Lower lobe of right lung (tissue), 2 donors: Measurements from ENCODE around the gene MAPK8IP1. TPM values are rescaled to one million over a fixed set of nuclear protein-coding genes. Genes with fewer than 3 reads are reported as not detected.
A peak's percentile ranks its signal among the peaks of the same experiment; 100 is the strongest.

ENCODE experiments used
- ATAC-seq, 2 donors: fragments of 200-7000 bp; cut with Tn5 transposase; one replicate each; pipeline ENCODE4 v1.9.1; 2020 to 2022; ENCODE audit warnings: mild to moderate bottlenecking in 2 of 2, moderate library complexity in 2 of 2
- DNase-seq: peaks from one replicate; pipeline ENCODE4 v3.0.0-alpha.2; 2020
- H3K27ac ChIP-seq: fragments of 200-600 bp; one replicate; pipeline ENCODE4 v1.8.0; 2022
- H3K27me3 ChIP-seq: fragments of 200-600 bp; one replicate; pipeline ENCODE4 v1.8.0; 2022; ENCODE audit warnings: low read depth
- H3K36me3 ChIP-seq: fragments of 200-600 bp; one replicate; pipeline ENCODE4 v1.8.0; 2022; ENCODE audit warnings: mild to moderate bottlenecking
- H3K4me1 ChIP-seq: fragments of 200-600 bp; one replicate; pipeline ENCODE4 v1.8.0; 2022
- H3K4me3 ChIP-seq: fragments of 200-600 bp; one replicate; pipeline ENCODE4 v1.8.0; 2022; ENCODE audit warnings: mild to moderate bottlenecking
- H3K9me3 ChIP-seq: fragments of 200-600 bp; one replicate; pipeline ENCODE4 v1.8.0; 2022
- CTCF ChIP-seq: fragments of 200-600 bp; IDR thresholded peaks from one replicate; pipeline ENCODE4 v1.8.0; 2022; ENCODE audit warnings: antibody characterized with exemption, mild to moderate bottlenecking
- intact Hi-C: fragments of 100-400 bp; cut with DNase I; formaldehyde crosslinking; loops from one replicate; pipeline ENCODE4 v1.11.0; 2022
- total RNA-seq: library from RNA; stranded (reverse); fragmentation: NEBNext Ultra II Directional; extraction: Animal tissue kit (Norgen Biotek cat#: 25700); gene quantifications from one replicate; pipeline ENCODE4 v1.2.1, GENCODE V29; 2021
- donor health status: DM: no; HTN: yes; CAD: no; lungs with severe emphysema.

Gene MAPK8IP1
- total RNA-seq, 1 donor from 2014 or later: 7.3 TPM

- no peak overlapping the region for H3K4me3 ChIP-seq
- ATAC-seq: no peak
- TF ChIP-seq CTCF: no peak
- peaks cover 14% of the 10 kb centered on the region for H3K36me3 ChIP-seq
- H3K27ac ChIP-seq: no peak overlapping the region
- no peak for DNase-seq
- intact Hi-C loops: no loop called here
- H3K27me3 ChIP-seq: peaks cover 12% of the 10 kb centered on the region
- H3K4me1 ChIP-seq: peaks cover 23% of the 10 kb centered on the region
- H3K9me3 ChIP-seq: no peaks in the 10 kb centered on the region
Observed at GRCh38 chr11:45927684-45928413, 42.4 kb downstream of the MAPK8IP1 start.

- TF ChIP-seq CTCF: no peak
- Histone ChIP-seq H3K27ac (no peak overlapping the region), H3K4me1 (peaks cover 18% of the 10 kb centered on the region), H3K9me3 (no peaks in the 10 kb centered on the region), H3K36me3 (peaks cover 22% of the 10 kb centered on the region), H3K4me3 (no peak overlapping the region), H3K27me3 (peaks cover 5% of the 10 kb centered on the region)
- intact Hi-C loops: no loop called here
- ATAC-seq (no peak), DNase-seq (no peak)
Observed at GRCh38 chr11:45928535-45929215, 43.2 kb downstream of the MAPK8IP1 start.

- Histone ChIP-seq H3K36me3 (peaks cover 31% of the 10 kb centered on the region), H3K4me3 (no peak overlapping the region), H3K27ac (peak overlapping the region; percentile 41), H3K27me3 (peaks cover 5% of the 10 kb centered on the region), H3K9me3 (no peaks in the 10 kb centered on the region), H3K4me1 (peaks cover 18% of the 10 kb centered on the region)
- DNase-seq (no peak), ATAC-seq (peak; percentile 18 to 20)
- TF ChIP-seq CTCF: no peak
- intact Hi-C loops: no loop called here
Observed at GRCh38 chr11:45929486-45930030, 44.1 kb downstream of the MAPK8IP1 start.

- no peak for TF ChIP-seq CTCF
- Histone ChIP-seq H3K4me1 (peaks cover 18% of the 10 kb centered on the region), H3K27ac (peak overlapping the region; percentile 41), H3K4me3 (no peak overlapping the region), H3K9me3 (no peaks in the 10 kb centered on the region), H3K27me3 (peaks cover 5% of the 10 kb centered on the region), H3K36me3 (peaks cover 38% of the 10 kb centered on the region)
- peak; percentile 74 for DNase-seq
- ATAC-seq: peak; percentile 45 to 48
- intact Hi-C loops: no loop called here
Observed at GRCh38 chr11:45930031-45930794, 44.8 kb downstream of the MAPK8IP1 start.

DNA sequence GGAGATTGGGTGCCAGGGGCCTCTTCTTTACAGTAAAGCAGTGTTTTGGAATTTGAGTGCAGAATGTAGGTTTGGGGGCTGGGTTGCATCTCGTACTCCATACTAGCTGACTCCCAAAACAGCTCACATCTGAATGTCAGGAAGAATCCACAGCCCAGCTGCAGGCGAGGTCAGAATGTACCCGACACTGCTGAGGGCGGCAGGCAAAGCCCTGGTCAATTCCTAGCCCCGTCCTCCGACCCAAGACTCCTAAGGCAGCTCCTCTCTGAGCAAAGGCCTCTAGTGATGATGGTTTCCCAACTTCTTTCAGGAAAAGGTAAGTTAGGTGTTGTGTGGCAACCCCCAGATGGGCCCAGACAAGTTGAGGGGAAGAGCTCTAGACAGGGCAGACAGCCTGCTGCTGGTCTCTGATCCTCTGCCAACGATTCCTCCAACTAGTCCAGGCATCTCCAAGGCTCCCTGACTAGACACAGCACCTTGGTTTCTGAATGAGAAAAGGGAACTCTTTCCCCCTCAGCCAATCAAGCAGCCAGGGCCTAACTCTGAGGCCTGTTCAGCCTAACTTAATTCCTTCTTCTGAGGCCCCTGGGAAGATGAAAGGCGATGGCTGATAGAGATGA is 45.6 kb downstream of the MAPK8IP1 start:
- Histone ChIP-seq H3K9me3 (no peaks in the 10 kb centered on the region), H3K36me3 (peaks cover 46% of the 10 kb centered on the region), H3K4me3 (no peak overlapping the region), H3K4me1 (peaks cover 18% of the 10 kb centered on the region), H3K27ac (no peak overlapping the region), H3K27me3 (peaks cover under 1% of the 10 kb centered on the region)
- intact Hi-C loops: no loop called here
- ATAC-seq (no peak), DNase-seq (no peak)
- TF ChIP-seq CTCF: no peak
